Left ventricle myocardium superior (tissue), 1 donor: ENCODE results near the gene RGS10. TPM values are rescaled to one million over a fixed set of nuclear protein-coding genes. Genes with fewer than 3 reads are reported as not detected.
"Not testable (repeated sequence)": the region's sequence is repeated elsewhere in the genome, so short reads cannot be mapped to it uniquely, and the experiment has no call there.

Source experiments
- ATAC-seq: fragments of 200-7000 bp; cut with Tn5 transposase; one replicate; pipeline ENCODE4 v1.9.1; 2020; ENCODE audit warnings: mild to moderate bottlenecking, moderate library complexity
- DNase-seq: peaks from one replicate; pipeline ENCODE4 v3.0.0-alpha.2; 2020
- intact Hi-C: fragments of 100-400 bp; cut with micrococcal nuclease; formaldehyde crosslinking; loops from one replicate; pipeline ENCODE4 v1.11.0; 2022
- total RNA-seq: library from RNA; stranded (reverse); fragmentation: NEBNext Ultra II Directional; extraction: Animal tissue kit (Norgen Biotek cat#: 25700); gene quantifications from one replicate; pipeline ENCODE4 v1.2.1, GENCODE V29; 2021
- donor health status: DM: no; HTN: yes; CAD: no; lungs with severe emphysema.

The RGS10 gene
- total RNA-seq, 1 donor from 2014 or later, result 7.0 TPM

DNA sequence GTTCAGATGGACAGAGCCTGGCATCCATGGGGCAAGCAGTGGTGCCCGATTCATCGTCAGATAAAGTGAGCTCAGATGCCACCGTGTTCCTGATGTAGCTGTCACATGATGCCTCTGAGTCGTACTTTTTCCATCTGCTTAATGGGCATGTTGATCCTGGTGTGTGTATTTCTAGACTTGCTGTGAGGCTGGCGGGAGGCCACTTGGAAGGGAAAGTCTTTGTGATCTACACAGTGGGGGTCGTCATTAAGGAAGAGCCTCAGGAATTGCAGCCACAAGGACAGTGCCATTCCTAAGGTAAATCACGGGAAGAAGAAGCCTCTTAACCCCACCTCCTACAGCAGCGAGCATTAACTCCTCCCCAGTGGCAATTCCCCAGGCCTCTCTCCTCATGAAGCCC is 63.0 kb downstream of the RGS10 start:
- intact Hi-C loops, result no loop called here
- ATAC-seq (no peak), DNase-seq (no peak)

DNA sequence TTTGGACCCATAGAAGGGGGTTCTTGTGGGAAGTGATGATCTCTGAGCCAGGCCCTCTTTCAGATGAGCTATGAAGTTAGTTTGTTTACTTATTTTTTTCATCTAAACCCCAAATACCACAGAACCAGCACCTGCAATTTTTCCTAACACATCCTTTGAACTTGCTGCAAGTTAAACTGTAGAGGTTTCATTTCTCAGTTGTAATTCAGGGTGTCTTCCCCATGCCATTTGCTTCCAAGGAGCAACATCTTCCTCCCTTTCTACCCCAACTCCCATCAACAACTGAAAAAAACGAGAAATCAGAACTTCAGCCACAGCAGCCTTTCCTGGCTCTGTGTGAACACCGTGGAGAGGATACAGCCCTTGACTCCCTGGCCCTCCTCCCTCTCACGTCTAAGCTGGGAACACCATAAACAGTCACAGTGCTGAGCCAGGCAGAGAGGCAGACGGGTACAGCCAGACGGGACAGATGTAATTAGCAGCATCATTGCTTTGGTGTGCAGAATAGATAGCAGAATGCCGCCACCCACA is 63.6 kb downstream of the RGS10 start:
- ATAC-seq (peak; percentile 79), DNase-seq (no peak)
- intact Hi-C loops, result no loop called here

DNA sequence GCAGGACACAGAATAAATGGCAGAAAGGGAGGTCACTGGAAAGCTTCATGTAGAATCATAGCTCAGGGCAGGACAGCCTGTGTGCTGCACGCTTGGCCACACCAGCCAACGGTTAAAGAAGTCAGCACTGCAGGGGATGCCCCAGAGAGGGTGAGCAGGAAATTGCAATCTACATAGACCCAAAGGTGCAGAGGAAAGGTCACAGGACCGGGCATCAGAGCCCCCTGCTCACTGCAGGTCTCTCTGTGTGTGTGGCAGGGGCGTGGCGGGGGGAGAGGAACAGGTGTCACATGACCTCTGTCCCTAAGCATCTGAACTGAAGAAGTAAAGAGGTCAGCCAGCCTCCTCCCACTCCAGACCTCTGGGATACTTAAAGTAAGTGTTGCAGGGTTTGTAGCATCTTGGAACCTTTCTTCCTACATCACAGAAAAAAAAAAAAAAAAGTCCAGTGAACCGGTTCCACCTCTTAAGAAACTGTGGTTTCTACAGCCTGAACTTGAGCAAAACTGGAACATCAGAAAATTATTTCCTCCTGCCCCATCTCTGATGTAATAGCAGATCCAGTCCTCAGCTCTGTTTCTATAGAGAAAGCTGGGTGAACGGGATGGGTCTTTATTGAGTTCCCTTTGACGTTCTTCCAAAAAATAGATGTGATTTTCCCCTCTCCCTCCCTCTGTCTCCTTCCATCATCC is 64.3 kb downstream of the RGS10 start:
- ATAC-seq, result no peak
- DNase-seq, result no peak
- intact Hi-C loops, result no loop called here

DNA sequence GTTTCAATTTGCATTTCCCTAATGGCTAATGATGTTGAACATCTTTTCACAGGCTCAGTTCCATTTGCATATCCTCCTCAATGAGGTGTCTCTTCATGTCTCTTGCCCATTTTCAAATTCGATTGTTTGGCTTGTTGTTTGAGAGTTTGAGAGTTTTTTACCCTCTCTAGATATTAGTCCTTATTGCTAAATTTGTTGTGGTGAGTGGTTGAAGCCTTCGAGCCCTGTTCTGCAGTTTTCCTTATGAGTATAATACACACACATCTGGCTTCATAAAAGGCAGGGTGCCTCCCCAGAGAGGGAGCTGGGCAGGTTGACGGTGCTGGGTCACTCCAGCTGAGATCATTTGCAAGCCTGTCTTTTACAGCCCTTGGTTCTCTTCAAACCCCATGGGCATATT is 65.1 kb downstream of the RGS10 start:
- DNase-seq, result no peak
- intact Hi-C loops, result no loop called here
- ATAC-seq, result no peak

DNA sequence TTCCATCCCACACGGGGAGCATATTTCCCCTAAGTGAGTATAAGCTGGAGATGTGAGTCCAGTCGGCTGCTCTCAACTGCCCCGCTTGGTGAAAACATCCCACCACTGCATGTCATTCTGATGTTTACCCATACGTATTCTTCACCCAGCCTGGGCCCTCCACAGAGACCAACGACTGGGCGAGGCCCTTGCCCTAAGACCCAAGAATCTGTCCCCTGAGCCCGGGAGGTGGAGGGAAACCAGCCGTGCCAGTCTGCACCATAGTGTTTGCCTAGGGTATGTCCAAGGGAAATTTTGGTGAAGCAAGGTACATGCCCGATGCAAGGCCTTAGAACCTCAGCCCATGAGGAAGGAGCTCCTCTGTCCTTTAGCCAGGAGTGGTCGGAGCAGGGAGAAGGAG is 67.9 kb downstream of the RGS10 start:
- DNase-seq (no peak), ATAC-seq (no peak)
- intact Hi-C loops, result no loop called here

DNA sequence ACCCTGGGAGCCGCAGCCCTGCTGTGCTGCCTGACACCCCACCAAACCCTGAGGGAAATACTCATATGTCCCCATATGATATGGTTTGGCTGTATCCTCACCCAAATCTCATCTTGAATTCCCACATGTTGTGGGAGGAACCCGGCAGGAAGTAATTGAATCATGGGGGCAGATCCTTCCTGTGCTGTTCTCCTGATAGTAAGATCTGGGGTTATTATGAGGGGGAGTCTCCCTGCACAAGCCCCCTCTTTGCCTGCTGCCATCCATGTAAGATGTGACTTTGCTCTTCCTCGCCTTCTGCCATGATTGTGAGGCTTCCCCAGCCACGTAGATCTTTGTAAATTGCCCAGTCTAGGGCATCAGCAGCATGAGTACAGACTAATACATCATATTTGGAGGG is 68.7 kb downstream of the RGS10 start:
- intact Hi-C loops, result no loop called here
- no peak for ATAC-seq

DNA sequence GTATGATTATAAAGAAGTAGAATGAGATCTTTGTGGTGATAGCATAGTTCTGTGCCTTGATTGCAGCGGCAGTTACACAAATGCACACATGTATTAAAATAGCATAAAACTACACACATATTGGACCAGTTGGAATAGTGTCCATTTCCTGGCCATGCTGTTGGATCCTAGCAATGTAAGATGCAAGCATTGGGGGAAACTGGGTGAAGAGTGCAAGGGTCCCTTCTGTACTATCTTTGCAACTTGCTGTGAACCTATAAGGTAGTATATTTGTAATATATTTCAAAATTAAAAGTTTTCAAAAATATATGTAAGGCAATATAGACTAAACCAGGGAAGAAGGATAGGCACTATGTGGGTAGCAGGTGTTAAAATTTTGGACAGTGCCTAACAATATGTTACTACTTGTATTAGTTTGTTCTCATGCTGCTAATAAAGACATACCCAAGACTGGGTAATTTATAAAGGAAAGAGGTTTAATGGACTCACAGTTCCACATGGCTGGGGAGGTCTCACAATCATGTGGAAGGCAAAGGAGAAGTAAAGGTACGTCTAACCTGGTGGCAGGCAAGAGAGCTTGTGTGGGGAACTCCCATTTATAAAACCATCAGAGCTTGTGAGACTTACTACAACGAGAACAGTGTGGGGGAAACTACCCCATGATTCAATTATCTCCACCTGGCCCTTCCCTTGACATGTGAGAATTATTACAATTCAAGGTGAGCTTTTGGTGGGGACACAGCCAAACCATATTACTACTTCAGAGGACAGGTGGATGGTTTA is 71.4 kb downstream of the RGS10 start:
- ATAC-seq, result no peak
- no peak for DNase-seq
- intact Hi-C loops, result no loop called here

More for the DNA sequence above, 68.7 kb downstream of the RGS10 start:
- no peak for DNase-seq

DNA sequence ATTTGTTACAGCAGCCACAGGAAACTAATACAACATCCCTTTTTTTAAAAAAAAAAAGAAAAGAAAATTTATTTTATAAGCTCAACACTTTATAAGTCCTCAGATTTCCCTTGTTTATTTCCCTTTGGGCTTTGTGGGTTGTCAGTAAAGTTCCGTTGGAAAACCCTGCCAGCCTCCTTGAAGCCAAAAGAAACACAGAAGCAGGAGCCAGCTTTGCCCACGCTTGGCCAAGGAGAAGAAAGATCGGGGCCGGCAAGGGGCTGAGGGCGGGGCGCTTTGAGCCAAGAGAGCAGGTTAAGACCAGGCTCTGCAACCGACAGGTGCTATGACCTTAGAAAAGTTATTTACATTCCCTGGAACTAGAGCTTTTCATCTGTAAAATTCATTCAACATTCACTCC is 72.7 kb downstream of the RGS10 start:
- intact Hi-C loops, result no loop called here
- ATAC-seq (no peak), DNase-seq (no peak)

DNA sequence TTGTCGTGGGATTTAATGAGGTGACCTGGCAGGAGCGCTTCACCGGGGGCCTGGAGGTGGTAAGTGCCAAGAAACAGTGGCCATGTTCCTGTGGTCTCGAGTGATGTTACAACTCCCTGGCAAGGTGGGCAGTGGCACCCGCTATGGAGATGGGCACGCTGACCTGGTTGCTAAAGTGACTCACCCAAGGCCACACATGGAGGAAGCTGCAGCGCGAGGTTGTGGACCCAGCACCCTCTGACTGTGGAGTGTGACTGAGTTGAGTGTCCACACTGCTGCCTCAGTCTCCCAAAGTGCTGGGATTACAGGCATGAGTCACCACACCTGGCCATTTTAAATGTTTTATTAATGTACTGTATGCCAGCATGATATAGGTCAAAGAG is 73.2 kb downstream of the RGS10 start:
- DNase-seq (no peak), ATAC-seq (no peak)
- intact Hi-C loops, result no loop called here

DNA sequence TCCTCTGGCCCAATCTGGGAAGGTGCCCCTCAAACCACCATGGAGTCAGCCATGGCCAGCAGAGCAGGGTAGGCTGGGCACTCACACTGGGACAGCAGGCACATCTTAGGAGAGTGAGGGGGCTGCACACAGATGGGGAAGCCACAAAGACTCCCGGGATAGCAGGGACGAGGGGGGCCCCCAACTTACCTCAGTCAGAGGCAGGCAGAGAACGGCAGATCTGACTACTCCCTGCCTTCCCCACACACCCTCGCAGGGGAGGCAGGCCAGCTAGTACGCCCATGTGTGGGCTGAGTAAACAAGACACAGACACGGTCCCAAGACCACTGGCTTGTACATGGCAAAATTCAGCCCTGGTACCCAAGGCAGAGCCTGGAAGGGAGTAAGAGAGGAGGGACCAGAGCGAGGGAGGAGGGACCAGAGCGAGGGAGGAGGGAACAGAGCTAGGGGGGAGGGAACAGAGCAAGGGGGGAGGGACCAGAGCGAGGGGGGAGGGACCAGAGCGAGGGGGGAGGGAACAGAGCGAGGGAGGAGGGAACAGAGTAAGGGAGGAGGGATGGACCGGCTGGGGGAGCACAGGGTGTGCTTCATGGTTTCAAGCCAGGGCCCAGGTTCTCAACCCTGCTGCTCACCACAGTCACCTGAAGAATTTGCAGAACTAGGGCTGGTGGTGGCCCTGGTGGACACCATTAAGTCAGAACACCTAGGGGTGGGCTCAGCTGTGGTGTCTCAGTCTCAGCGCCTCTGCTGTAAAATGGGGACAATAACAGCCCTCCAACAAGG is 73.8 kb downstream of the RGS10 start:
- DNase-seq (no peak), ATAC-seq (no peak)
- intact Hi-C loops, result no loop called here

DNA sequence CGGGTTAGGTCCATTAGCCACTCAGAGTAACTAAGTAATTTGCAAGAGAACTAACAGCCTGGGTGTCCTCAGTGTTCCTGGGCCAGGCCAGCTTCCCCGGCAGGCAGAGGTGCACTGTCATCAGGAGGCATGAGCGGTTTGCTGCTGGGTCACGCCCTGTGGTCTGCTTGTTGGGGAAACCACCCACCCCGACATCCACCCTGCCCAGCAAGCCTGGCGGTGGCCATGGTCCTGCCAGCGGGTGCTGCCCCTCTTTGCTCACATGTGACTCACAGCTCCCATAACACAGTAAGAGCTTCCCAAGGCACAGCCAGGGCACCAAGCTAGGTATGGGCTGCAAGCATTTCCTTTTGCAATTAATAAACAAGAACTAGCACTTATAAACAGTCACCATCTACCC is 75.9 kb downstream of the RGS10 start:
- ATAC-seq, result no peak
- DNase-seq, result no peak
- intact Hi-C loops, result no loop called here

DNA sequence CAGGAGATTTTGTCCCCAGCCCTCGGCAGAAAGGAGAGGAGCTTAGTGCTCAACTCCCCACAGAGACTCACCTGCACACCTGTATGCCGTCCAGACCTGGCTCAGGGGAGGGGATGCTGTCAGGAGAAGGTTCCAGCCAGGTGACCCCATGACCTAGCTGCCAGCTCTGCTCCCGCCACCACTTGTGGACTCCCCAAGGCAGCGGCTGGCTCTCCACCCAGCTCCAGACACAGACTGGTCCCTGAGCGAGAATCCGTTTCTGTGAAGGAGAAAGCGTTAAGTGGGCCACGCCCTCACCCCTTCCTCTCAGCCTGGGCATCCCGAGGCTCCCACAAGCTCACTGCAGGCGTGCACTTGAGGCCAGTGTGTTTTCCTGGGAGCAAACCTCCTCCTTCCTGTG is 76.4 kb downstream of the RGS10 start:
- no peak for ATAC-seq
- intact Hi-C loops, result no loop called here
- DNase-seq, result no peak

DNA sequence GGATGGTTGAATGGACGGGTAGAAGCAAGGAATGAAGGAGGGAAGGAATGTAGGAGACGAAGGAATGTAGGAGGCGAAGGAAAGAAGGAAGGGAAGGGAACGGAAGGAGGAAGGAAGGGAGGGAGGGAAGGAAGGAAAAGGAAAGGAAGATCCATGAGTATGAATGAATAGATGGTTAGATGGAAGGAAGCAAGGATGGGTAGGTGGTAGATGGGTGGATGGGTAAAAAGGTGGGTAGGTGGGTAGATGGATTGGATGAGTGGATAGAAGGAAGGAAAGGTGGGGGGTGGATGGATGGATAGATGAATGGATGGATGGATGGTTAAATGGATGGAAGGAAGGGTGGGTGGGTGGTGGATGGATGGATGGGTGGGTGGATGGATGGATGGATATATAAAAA is 77.4 kb downstream of the RGS10 start:
- DNase-seq (no peak), ATAC-seq (no peak)
- intact Hi-C loops, result no loop called here

DNA sequence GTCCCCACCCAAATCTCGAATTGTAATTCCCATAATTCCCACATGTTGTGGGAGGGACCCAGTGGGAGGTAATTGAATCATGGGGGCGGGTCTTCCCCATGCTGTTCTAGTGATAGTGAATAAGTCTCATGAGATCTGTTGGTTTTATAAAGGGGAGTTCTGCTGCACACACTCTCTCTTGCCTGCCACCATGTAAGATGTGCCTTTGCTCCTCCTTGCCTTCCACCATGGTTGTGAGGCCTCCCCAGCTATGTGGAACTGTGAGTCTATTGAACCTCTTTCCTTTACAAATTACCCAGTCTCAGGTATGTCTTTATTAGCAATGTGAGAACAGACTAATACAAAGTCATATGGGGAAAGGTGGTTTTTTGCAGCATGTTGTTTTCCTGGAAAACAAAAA is 79.3 kb downstream of the RGS10 start:
- ATAC-seq, intact Hi-C loops, DNase-seq: not testable (repeated sequence)

DNA sequence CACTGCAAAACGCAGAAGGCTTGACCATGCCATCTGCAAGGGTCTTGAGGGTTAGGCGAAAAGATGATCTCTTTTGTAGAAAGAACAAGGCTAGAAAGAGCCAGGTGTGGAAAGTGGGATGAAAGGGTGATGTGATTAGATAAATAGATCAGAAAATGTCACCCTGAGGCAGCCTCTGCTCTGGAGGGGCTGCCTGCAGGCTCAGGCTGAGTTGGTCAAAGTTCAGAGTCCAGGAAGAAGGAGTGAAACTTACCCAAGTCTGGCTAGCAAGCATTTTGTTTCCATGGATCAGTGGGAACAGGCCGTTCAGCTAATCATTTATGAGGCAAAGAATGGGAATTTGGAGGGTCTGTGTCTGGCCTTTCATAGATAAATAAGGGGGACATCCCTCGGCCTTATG is 79.7 kb downstream of the RGS10 start:
- DNase-seq (no peak), ATAC-seq (no peak)
- intact Hi-C loops, result no loop called here

DNA sequence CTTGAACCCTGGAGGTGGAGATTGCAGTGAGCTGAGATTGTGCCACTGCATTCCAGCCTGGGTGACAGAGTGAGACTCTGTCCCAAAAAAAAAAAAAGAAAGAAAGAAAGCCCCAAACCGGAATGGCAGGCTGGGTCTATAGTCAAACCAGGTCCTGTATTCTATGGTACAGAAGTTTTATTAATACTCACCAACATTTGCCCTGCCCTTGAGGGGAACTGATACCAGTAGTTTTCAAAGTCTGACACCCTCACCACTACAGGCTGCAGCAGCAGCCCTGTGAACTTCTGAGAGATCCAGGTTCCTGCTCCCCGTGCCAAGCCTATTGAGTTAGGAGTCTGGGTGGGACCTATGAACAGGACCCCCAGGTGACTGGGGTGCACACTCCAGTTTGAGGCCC is 80.6 kb downstream of the RGS10 start:
- intact Hi-C loops, result no loop called here
- no peak for DNase-seq
- ATAC-seq, result no peak

DNA sequence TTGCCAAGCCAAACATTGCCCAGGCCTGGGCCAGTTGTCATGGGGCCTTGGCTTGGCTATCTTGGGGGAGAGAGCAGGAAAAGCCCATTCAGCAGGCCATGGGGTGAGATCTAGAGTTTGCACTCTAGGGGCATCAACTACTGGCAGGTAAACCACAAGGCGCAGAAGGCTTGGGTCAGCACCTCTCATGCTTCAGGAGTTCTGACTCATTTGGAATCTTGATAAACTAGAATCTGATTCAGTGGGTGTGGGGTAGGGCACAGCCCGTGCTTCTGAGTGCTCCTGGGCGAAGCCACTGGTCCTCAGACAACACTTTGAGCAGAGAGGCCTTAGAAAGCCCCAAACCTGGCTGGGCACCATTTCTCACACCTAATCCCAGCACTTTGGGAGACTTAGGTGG is 81.1 kb downstream of the RGS10 start:
- ATAC-seq, result no peak
- no peak for DNase-seq
- intact Hi-C loops, result no loop called here

DNA sequence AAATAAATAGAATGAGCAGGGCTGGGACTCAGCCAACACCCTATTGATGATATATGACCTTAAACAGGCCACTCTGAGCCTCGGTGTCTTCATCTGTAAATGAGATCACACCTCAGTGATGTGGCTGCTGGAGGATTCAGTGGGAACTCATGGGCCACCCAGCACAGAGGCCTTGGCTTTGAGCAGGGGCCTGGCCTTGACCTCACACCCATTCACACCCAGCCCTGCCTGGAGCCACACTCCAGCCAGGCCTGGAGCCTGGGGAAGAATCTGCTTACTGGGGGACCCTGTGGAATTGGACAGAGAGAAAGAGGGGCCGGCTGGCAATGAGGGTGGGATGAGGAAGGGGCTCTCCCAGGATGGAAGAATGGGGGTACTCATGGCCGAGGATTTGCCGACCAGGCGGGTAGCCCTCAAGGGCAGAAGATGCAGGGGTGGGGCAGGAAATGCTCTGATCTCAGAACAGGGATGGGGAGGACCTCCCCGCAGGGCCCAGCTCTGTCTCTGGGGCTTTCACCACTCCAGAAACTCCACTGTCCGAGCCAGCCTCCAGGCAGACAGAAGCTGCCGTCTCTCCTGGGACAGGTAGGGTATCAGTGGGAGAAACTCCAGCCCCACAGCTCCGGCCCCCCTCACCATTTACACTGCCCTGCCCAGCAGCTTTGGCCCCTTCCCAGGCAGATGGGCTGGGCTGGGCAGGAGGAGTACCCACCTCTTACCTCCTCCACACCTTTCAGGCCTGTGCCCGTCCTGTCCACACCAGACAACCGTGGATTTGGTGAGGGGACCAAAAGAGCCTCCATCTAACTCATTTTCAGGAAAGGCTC is 81.9 kb downstream of the RGS10 start:
- ATAC-seq, result peak; percentile 31
- DNase-seq, result no peak
- intact Hi-C loops, result no loop called here

DNA sequence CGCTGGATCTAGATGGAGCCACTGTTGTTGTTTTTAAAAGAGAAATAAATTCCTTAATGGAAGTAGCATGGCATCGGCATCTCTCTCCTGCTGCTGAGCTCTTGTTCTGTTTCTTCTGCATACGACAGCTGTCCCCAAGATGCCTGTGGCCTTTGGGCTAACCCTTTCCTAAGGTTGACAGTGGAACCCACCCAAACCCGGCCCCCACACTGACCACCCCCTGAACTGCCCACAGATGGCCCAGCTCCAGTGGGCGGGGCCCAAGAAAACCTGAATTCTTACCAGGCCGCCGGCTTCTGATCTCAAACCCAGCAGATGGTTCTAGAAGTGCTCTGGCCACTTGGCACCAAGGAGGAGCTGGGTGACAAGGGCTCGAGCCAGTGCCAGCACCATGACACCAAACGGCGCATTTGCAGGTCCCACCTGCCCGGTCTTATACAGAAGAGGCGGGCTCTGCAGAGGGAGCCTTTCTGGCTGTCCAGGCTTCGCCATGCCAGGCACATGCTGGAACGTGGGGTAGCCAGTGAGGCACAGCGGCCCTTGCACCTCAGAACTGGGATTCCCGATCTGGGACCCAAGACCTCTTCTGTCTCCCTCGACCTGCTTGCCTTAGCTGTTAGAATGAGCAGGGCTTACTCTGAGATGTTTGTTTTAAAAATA is 82.7 kb downstream of the RGS10 start:
- peak; percentile 13 for ATAC-seq
- intact Hi-C loops, result no loop called here
- no peak for DNase-seq
